GM04504 (cell line): ENCODE results near the gene MRPL22.
"Not testable (repeated sequence)": the region's sequence is repeated elsewhere in the genome, so short reads cannot be mapped to it uniquely, and the experiment has no call there.

Source experiments
- DNase-seq: peaks from one replicate; pipeline ENCODE4 v3.0.0-alpha.2; 2012; ENCODE audit warnings: low read depth

Gene MRPL22

GRCh38 chr5:154940375-154940771, 500 bp upstream of the MRPL22 start:
- no peak for DNase-seq

DNA sequence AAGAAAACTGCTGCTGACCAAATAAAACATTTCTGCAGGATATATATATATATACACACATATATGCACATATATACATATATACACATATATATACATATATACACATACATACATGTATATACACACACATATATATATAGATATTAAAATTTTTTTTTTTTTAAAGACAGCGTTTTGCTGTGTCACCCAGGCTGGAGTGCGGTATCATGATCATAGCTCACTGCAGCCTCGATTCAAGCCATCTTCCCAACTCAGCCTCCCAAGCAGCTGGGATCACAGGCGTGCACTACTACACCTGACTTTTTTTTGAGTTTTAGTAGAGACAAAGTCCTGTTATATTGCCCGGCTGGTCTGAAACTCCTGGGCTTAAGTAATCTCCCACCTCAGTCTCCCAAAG, 2.7 kb downstream of the MRPL22 start:
- DNase-seq = no peak

DNA sequence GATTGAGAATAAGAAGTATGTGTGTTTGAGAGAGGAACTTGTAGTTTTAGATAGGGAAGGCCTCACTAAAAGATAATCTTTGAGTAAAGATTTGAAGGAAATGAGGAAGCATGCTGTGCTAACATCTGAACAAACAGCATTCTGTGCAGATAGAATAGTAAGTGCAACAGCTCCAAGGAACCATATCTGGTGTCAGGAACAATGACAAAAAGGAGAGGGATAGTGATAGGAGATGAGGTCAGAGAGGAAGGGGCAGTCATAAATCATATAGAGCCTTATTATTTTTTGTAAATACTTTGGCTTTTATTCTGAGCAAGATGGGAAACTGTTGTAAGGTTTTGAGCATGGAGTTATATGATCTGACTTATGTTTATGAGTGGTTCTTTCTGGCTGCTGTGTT, 3.8 kb downstream of the MRPL22 start:
- DNase-seq = no peak

GRCh38 chr5:154945695-154946301, 4.9 kb downstream of the MRPL22 start:
- no peak for DNase-seq

- DNase-seq = no peak
Observed at GRCh38 chr5:154947778-154948177, 6.9 kb downstream of the MRPL22 start.

- no peak for DNase-seq
Observed at GRCh38 chr5:154948313-154948712, 7.4 kb downstream of the MRPL22 start.

DNA sequence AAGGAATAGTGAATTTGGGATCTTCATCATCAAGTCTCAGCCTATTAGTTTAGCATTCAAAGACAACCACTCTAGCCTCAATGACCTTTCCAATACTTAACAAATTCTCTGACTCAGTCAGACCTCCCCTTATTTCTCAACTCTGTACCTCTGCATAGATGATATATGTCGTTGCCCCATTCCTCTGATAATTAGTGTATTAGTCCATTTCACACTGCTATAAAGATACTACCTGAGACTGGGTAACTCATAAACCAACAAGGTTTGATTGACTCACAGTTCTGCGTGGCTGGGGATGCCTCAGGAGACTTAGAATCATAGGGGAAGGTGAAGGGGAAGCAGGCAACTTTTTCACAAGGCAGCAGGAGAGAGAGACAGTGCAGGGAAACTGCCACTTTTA, 8.9 kb downstream of the MRPL22 start:
- DNase-seq = no peak

- DNase-seq = no peak
Observed at GRCh38 chr5:154956712-154957111, 15.8 kb downstream of the MRPL22 start.

DNA sequence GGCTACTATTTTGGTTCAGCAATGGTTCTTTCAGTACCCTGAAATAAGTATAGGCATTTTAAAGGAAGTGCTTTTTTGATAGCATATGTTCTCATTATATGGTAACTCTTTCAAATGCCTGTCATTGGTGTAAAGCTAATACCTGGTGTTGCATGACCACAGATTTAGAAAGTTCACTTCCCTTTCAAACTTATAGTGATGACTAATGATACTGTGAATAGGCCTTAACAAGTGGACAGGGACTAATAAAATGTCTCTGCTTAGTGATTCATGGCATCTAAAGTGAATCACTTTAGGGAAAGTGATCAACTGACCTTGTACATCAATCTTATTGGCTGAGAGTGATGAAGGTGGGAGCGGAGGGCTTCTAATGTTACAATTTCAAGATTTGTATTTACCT, 21.6 kb downstream of the MRPL22 start:
- DNase-seq = peak; percentile 39

- no peak for DNase-seq
Observed at GRCh38 chr5:154966081-154966841, 25.4 kb downstream of the MRPL22 start.

DNA sequence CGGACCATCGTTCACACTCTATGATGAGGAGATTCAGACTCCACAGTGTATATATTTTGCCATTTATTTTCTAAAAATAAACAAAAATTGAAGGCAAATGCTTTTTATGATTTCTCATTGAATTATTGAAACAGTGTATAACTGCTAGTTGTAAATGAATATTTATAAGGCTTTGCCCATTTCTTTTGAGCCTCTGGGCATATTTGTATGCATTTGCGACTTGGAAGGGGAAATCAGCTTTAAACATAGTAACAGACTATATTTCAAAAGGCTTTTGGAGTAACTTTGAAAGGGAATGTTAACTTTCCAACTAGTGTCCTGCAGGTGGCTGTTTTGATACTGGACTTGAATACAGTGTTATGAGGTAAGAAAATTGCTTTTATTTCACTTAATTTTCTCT, 26.0 kb downstream of the MRPL22 start:
- no peak for DNase-seq

DNA sequence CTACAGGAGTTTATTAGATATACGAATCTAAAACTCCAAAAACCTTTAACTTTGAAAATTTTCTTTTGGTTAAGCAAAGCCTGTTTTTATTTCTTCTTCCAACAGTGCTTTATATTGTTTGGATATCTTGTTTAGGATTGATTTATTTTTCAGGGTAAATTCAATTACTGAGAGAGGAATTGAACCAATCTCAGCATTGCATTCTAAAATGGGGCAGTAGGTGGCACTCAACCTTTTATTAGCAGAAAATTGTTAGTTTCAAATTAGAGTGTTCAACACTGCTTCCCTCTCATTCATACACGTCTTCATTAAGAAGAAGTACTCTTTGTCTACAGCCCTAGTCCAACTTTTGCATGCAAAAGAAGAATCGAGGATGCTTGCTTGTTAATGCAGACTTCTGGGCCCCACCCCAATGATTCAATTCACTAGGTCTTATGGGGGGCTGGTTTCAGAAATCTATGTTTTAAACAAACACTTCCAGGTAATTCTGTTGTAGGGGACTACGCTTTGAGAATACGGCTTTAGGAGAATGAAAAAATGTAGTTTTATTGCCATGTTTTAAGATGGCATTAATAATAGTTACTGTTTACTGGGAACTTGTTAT, 26.6 kb downstream of the MRPL22 start:
- no peak for DNase-seq

DNA sequence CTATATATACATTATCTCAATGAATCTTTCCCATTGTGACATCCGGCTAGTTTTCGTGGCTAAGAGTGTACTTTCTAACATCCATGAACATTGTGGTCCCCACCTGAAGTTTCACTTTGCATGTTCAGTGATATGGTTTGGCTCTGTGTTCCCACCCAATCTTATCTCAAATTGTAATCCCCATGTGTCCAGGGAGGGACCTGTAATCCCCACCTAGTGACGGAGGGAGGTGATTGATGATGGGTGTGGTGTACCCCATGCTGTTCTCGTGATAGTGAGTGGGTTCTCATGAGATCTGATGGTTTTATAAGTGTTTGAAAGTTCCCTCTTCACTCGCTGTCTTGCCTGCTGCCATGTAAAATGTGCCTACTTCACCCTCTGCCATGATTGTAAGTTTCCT, 28.1 kb downstream of the MRPL22 start:
- no peak for DNase-seq

- DNase-seq = no peak
Observed at GRCh38 chr5:154970759-154971158, 29.9 kb downstream of the MRPL22 start.

GRCh38 chr5:154971501-154971900, 30.6 kb downstream of the MRPL22 start:
- no peak for DNase-seq

DNA sequence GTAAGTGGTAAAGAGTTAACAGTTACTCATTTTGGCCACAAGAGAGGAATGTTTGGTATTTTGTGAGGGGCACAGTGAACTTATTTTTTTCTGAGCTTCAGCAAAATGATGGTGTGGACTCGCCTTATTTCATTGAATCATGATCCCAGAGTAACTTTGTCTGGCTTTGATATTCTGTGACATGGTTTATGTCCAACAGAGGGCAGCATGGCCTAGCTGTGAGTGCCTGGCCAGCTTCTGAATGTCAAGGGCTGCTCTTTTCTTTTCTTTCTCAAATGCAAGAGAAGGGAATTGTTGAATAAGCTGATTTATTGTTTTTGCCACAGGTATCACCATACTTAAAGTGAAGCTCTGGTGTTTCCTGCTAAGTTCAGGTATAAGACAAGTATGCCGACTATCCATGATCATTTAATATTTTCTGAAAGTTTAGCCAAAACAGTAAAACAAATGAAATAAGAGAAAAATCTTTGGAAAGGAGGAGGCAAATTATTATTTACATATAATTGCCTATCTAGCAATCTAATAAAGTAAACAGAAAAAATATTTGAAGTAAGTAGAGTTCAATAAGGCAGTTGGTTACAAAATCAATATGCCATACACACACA, 31.7 kb downstream of the MRPL22 start:
- peak; percentile 10 for DNase-seq

GRCh38 chr5:154976082-154976481, 35.2 kb downstream of the MRPL22 start:
- not testable (repeated sequence) for DNase-seq

GRCh38 chr5:154977409-154977808, 36.5 kb downstream of the MRPL22 start:
- DNase-seq = no peak

DNA sequence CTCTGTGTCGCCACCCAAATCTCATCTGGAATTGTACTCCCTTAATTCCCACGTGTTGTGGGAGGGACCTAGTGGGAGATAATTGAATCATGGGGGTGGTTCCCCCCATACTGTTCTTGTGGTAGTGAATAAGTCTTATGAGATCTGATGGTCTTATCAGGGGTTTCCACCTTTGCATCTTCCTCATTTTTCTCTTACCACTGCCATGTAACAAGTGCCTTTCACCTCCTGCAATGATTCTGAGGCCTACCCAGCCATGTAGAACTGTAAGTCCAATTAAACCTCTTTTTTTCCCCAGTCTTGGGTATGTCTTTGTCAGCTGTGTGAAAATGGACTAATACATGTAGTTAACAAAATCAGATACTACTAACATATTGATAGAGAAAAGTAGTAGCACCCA, 37.4 kb downstream of the MRPL22 start:
- DNase-seq = not testable (repeated sequence)

DNA sequence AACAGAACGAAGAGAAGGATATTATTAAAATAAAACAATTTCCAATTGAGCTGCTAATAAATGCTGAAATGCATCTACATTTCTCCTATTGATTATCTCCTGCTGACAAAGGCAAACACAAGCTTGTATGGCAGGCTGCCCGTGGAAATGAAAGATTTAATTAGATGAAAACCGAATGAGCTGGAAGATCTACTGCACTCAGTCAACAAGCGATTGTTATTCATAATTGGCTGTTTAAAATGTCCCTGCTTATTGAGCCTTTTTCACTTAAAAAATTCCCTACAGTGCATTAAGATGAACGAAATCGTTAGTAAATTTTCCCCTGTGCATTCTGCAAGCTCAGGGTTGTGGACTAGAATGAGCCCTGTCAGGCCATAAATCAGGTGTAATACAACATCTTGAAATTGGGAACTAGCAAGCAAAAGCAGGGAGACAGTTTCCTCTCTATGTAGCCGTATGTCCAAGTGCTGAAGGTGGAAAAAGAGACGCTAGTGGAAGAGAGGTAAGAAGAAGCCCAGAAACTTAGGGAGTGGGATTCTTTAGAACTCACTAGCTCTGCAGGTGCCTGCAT, 44.2 kb downstream of the MRPL22 start:
- DNase-seq = no peak

GRCh38 chr5:154986151-154986550, 45.3 kb downstream of the MRPL22 start:
- DNase-seq = no peak

GRCh38 chr5:154989626-154990025, 48.8 kb downstream of the MRPL22 start:
- DNase-seq = no peak

DNA sequence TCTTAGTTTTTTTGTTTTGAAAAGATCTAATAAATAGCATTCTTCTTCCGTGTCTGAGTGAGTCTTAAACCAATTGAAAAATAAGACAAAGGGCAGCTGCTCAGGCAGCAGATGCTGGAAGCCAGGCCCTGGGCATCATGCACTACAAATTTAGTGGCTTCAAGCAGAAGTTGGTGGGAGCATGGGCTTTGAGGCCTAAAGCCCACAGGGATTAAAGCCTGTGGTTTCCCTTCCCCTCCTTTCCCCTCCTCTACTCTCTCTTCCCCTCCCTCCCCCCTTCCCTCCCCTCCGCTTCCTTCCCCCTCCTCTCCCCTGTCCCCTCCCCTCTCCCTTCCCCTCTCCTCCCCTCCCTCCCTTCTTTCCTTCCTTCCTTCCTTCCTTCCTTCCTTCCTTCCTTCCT, 52.6 kb downstream of the MRPL22 start:
- no peak for DNase-seq
